Panc1 (cell line): ENCODE measurements around the gene EXOC6B.

Source experiments
- CTCF ChIP-seq: fragments of 450-650 bp; IDR thresholded peaks from 2 replicates; pipeline ENCODE4 v1.5.1; 2017; ENCODE audit warnings: mild to moderate bottlenecking
- POLR2AphosphoS5 ChIP-seq: IDR thresholded peaks from 2 replicates; pipeline ENCODE4 v1.6.1; 2012; ENCODE audit warnings: mild to moderate bottlenecking, low read depth, low read length, moderate library complexity

- no peak for TF ChIP-seq CTCF
- TF ChIP-seq POLR2AphosphoS5, result no peak
Observed at GRCh38 chr2:72182547-72182946, 643.3 kb downstream of the EXOC6B start.
